Ammon's horn (tissue), 1 donor: ENCODE data around the gene TAOK1.
"Not testable (repeated sequence)": the region's sequence is repeated elsewhere in the genome, so short reads cannot be mapped to it uniquely, and the experiment has no call there.

ENCODE experiments used
- DNase-seq: peaks from one replicate; pipeline ENCODE4 v3.0.0-alpha.2; 2016; ENCODE audit warnings: low spot score

The TAOK1 gene

DNA sequence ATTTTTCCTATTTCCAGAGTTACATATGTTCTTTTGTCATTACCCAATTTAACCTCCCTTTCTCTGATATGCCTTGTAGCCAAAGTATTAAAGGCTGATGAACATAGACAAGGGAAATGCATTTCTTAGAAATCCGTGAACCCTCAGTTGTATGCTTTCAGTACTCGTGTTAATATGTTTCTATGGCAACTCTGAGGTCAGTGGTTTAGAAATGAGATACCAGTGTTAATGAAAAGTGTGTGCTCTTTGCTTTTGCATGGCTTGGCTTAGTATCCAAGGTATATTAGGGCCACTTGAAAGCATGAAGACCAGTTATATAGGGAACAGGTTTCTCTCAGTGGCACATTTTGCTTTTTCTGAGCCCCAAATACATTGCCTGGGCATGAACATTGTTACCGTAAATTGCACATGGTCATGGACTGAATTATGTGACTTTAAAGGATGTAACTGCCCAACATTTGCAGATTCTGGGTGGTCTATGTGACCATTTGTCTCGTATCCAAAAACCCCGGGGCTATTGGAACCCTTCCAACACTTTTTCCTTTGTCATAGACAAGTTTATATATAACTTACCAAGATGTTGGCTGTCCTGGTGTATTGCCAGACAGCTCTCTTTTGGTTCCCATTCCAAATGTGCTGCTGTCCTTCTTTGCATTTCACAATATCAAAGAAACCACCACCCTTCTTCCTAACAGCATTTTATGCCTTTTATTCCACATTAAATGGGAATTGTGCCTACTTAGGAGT, 159.2 kb downstream of the TAOK1 start:
- no peak for DNase-seq

DNA sequence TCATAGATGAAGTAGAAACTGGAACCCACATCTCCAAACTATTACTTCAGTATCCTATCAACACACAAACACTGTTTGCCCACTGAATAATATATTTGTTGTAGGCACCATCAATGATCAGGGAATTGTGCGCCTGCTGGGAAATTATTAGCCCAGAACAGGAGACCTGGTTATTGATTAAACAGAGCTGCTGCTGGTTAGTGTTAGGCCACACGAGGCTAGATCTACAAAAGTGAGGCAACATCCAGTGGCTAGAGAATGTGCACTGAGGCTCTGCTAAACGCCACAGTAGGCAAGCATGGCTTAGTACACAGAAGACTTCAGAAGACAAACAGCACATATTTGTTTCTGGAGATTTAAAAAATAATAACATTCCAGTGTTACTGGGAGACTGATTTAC, 165.7 kb downstream of the TAOK1 start:
- DNase-seq: no peak

DNA sequence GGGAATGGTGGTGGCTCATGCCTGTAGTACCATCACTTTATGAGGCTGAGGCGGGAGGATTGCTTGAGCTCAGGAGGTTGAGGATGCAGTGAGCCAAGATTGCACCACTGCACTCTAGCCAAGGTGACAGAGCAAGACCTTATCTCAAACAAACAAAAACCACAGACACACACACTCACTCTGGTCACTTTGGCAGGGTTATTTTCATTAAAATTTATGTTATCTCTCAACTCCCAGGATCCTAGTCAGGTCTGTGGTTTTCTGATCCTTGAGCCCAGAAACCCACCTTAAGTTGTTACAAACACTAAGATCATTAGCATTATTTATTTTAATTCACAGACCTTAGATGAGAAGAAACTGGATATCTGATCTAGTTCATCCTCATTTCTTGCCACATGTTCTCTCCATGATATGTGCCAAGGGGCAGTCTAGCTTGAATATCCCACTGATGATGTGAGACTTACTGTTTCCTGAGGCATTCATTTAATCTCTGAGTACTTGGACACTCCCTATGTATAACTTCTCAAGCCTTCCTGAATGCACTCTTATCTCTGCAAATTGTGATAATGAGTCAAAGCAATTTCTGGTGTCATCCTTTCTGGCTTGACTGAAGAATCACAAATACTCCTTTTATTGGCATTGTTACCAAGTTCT, 167.0 kb downstream of the TAOK1 start:
- no peak for DNase-seq

DNA sequence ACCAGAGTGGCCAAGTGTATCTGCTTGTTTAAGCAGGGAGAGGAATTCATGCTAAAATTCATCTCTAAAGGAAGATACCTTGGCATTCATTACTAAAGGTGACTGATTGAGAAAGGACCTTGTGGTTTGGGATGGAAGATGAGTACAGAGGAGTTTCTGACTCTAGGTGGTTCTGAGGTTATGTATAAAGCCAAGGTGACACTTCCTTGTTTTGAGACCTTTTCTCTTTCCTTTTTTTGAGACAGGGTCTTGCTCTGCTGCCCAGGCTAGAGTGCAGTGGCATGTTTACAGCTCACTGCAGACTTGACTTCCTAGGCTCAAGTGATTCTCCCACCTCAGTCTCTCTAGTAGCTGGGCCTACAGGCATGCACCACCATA, 167.6 kb downstream of the TAOK1 start:
- no peak for DNase-seq

DNA sequence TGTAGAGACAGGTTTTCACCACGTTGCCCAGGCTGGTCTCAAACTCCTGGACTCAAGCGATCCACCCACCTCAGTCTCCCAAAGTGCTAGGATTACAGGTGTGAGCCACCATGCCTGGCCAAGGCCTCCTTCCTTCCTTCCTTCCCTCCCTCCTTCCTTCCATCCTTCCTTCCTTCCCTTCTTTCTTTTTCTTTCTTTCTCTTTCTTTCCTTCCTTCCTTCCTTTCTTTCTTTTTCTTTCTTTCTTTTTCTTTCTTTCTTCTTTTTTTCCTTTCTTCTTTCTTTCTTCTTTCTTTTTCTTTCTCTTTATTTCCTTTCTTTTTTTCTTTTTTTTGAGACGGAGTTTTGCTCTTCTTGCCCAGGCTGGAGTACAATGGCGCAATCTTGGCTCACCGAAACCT, 168.0 kb downstream of the TAOK1 start:
- not testable (repeated sequence) for DNase-seq

DNA sequence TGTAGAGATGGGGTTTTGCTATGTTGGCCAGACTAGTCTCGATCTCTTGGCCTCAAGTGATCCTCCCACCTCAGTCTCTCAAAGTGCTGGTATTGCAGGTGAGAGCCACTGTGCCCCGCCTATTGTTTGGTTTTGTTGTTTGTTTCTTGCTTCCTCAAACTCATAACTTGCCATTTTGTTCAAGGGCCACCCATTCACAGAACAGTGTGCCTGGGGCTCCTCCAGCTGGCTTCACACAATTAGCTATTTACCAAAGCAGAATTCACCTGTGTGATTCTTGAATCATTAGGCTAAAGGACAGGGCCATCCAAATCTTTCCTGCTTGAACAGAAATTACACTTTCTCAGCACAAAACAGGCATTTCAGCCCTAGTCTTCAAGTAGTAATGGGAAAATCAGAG, 169.5 kb downstream of the TAOK1 start:
- DNase-seq: no peak

DNA sequence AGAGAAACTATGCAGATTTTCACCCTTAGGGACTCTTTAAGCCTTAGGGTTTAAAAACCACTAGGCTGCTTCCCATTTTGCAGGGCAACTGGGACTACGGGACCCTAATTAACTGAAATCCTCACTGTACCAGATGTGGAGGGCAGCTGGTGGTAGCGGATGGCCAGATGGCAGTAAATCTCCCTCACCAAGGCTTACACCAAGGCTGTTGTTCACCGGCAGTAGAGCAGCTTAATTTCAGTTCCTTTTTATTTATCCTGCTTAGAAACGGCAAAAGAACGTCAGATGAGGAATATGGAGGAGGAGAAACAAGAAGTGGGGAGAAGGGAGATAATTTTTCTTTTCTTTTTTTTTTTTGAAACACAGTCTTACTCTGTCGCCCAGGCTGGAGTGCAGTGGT, 170.2 kb downstream of the TAOK1 start:
- DNase-seq: peak; percentile 63

DNA sequence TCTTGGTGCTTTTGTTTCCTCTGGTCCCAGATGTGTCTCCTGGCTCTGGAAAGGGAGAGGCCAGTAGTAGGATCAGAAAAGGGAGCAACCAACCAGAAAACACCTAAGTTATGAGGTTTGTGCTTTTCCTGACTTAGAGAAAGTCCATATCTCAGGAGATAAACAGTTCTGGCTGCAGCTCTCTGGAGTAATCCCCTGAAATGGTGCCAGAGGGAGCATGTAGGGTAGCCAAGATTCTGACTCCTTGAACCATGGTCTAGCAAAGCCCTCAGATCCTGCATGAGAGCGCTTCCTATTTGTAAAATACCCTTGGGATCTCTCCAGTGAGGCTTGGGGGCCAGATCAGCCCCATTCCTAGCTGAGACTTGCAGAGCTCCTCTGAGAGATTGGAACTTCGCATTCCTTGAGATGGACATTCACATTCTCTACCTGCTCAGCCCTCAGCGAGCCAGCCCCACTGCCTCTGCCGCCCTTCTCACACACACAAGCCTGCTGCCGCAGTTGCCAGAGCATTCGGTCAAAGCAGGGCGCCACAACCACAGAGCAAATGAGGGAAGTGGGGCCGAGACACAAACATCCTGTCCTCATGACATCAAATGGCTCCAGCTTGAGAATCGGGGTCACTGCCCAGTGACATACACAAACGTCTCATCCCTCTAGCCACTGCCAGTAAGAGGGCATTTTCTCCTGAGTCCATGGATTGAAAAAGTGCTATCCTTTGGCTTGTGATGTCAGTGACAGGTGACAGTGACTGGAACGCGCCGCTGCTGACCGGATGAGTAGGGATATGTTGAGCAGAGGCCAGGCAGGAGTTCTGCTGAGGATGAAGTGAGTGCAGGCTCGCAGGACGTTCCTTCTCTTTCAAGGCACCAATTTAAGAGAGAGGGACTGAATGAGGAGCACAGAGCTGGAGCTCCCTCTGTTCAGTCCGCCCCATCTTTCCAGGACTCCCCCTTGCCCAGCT, 171.7 kb downstream of the TAOK1 start:
- peak; percentile 60 for DNase-seq

DNA sequence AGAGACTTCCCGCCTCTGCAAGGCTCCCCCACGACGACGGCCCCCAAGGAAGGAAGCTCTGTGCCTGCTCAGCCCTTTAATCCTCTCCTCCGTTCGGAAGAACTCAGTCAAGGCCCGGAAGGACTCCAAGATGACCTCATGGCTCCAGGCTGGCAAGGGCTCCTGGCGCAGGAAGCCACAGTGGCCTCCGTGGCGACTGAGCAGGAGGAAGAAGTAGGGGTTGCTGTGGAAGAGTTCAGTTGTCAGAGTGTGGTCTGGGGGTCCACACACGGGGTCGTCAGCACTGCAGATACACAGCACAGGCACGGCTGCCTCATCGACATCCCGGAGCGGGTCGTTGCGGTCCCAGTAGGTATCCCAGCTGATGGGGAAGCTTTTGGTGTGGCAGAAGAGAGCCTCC, 172.5 kb downstream of the TAOK1 start:
- DNase-seq: no peak

DNA sequence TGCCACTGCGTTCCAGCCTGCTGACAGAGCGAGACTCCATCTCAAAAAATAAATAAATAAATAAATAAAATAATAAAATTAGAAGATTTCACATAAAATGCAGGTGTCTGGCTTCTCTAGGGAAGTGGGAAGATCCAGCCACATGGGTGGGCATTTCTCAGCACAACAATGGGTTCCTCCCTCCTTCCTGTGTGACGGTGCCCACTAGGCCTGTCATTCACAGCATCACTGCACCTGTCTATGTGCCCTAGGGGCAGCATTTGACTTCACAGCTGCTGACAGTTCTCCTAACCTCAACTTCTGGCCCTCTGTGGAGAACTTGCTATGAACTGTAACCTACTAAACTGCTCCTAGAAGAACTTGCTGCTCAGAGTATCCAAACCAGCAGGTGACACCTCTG, 173.7 kb downstream of the TAOK1 start:
- no peak for DNase-seq

DNA sequence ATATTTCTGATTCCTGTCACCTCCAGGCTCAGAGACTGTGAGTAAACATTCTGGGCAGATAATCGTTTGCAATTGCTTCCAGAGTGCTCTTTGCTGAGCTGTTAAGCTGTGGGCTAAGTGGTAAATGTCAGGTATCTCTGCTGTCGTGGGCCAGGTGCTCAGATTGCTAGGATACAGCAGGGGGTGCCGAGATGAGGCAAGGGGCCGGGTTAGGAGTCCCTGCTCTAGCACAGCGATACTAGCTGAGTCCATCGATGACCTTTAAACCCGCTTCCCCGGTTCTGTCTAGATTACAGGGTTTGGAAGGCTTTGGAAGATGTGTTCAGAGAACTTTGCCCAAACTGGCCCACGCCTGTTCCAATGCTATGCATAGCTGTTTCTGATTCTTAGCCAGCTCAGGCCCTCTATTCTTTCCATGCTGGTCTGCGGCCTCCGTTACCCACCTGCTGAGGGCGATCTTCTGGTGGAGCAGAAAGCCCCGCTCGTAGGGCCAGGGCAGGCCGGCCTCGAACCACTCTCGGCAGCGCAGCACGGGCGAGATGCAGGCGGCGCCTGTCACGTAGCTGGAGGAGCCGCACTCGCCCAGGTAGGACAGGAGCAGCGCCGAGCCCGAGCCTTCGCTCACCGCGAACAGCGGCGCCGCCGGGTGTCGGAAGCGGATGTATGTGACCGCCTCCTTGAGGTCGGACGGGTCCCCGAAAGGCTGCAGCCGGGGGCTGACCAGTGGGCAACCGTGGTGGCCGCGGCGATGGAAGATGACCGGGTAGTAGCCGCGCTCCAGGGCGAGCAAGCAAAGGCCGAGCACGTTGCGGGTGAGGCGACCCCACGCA, 175.7 kb downstream of the TAOK1 start:
- peak; percentile 15 for DNase-seq

DNA sequence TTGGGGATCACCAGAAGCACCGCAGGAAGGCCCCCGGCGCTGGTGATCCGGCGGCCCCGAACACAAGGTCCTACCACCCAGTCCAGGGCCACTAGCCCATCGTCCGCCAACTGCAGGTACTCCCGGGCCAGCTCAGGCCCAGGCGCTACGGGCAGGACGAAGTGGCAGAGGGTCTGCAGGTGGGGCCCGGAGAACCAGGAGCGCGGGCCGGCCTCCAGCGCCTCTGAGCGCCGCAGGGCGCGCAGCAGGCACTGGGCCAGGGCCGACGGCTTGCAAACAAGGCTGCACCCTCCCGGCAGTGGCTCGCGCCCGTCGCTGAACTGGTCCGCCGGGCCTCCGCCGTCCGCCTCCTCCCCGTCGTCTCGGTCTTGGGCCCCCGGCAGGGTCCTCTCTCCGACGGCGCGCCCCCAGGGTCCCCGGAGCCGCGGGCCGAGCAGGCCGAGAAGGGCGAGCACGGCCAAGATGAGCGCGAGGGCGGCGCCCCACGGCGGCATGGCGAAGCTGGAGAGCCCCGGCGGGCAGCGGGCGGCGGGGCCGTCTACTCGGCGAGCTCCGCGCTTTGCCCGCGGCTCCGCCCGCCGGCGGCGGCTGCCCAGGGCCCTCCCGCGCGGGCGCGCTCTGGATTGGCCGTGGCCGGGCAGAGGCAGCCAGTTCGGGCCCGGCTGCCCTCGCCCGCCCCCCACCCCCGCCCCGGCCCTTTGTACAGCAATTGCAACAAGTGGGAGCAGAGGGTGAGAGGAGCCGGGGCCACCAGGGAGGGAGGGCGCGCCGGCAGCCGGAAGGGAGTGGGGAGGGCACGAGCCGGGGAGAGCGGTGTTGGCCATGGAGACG, 176.5 kb downstream of the TAOK1 start, which contains the start of gene ABHD15:
ABHD15 (minus strand) TSS at position 565 of the 831 bp plus-strand sequence; CDS start at position 494, 71 bp downstream.
- DNase-seq: peak; percentile 57

DNA sequence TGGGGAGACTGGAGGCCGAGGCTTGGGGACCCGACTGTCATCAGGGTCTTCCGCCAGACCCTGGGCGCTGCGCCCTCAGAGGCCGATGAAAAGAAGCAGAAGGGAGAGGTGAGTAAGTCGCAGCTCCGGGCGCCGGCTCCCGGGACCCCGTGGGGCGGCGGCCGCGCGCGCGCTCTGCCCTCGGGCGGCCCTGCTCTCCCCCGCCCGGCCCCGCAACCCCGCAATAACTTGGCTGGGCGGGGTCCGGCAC, 177.1 kb downstream of the TAOK1 start:
- no peak for DNase-seq

DNA sequence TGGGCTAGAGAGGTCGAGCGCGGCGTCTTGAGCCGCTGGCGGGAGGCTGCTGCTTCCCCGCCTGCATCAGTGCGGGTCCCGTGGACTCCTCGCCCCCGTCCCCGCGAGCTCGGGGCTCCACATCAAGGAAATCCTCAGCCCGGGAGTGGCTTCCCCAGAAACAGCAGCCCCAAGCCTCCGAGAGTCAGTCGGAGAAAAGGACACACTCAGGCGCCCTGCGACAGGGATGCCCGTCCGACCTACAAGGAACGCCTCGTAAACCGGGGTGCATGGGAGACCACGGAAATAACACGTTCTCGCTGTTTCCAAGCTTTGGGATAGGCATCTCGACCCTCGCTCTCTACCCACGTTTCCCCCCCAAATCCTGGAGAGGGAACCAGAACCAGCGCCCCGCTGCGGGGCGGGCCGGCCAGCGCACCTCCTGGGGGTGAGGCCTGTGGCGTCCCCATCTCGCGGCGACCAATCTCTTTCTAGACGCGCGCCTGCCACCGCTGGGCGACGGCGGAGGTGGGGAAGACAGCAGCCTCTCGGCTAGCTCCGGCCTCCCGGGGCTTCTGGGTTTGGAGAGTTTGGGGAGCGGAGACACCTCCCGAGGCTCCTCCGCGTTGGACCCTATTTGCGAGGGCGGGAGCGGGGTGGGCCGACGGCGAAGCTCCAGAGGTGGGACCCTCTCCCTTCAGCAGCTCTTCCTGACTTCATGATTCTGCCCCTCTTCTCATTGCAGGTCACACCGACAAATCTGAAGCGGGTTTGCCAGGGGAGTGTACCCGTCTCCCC, 177.6 kb downstream of the TAOK1 start:
- peak; percentile 41 for DNase-seq

DNA sequence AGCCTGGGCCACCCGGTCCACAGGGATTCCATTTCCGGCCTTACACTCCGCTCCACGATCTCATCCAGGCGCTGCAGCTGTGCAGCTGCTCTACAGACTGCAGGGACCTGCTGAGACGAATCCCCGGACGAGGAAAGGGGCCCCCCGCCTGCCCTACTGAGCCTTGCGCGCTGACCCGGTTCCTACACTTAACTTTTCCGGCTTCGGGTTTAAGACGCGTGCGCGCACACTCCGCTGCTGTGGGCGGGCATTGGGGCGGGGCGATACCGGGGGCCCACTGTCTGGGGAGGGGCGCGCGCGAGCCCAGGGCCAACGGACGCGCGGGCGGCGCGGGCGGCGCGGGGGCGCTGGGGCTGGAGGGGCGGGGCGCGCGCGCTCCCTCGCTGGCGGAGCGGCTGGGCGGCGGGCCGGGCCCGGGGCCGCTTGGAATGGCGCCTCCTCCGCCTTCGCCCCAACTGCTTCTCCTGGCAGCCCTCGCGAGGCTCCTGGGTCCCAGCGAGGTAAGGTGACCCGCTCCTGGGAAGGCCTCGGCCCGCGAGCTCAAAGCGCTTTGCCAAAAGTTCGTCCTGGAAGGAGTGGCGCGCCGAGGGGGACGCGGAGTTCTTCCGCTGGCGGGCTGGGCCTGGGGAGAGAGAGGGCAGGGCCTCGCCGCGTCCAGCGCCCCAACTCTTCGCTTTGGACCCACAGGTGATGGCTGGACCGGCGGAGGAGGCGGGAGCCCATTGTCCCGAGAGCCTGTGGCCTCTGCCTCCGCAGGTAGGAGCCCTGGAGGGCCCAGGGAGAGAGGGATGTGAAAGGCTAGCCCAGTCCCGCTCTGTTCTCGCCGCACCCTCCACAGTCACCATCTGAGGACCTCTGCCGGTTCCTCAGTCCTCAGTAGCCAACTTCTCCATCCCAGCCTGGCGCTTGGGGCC, 178.4 kb downstream of the TAOK1 start, which contains the start of gene TP53I13:
TP53I13 (plus strand) TSS at position 371 of the 914 bp plus-strand sequence; CDS start at position 429, 58 bp downstream.
- peak; percentile 85 for DNase-seq

DNA sequence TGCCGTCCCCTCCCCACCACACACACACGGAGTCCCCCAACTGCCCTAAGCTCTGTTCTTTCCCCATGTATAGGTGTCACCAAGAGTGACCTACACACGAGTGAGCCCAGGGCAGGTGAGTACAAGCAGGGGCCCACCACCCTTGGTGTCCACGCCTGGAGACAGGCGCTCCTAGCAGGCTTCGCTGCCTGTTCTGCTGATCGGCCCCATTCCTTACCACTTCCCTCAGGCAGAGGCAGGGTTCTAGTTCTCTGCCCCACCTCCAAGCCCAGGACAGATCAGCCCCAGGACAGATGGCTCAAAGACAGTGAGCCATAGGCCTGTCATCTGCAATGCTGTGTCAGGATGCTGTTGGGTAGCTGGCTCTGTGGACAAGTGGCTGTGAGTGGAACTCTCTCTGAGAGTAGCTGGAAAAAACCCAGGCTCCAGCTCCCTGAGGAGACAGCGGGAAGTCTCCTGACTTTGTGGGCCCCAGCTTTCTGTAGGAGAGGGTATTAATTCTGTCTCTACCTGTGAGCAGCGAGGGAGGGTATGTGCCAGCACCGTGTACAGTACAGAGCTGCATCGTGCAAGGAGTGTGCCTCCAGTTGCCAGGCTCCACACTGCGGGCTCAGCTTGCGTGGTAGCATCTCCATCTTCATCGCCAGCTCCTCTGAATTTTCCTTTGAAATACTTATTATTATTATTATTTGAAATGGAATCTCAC, 179.2 kb downstream of the TAOK1 start:
- no peak for DNase-seq

DNA sequence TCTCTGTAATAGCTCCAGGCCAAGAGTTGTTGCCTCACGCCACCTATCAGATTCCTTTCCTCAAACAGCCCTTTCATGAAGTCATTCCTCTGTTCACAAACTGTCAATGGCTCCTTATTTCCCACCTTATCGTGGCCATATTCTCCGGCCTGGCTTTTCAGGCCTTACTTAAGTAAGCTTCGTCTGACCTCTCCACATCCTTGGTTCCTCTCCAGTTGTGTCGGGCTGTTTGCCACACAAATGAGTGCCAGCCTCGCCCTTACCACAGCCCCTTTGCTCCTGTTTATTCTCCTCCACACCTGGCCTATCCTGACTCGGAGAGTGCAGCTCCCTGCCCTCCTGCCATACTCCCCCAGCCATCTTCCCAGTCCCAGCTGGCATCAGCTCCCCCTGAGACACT, 180.4 kb downstream of the TAOK1 start:
- DNase-seq: peak; percentile 9

DNA sequence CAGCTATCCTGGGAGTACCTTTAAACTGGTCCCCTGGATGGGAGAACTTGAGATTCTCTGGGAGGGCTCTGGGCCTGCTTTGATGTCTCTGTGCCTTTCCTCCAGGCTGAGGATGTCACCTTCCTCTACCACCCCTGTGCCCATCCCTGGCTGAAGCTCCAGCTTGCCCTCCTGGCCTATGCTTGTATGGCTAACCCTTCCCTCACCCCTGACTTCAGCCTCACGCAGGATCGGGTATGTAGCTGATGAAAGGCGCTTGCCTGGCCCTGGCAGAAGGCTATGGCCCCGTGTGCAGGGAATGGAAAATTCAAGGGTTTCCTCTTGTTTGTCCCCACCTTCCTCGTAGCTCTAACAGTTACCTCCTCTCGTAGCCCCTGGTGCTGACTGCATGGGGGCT, 181.3 kb downstream of the TAOK1 start:
- peak; percentile 8 for DNase-seq
